HG02623 (cell line): ENCODE measurements around the gene CBFA2T2.
"Not testable (repeated sequence)": the region's sequence is repeated elsewhere in the genome, so short reads cannot be mapped to it uniquely, and the experiment has no call there.

ENCODE experiments used
- ATAC-seq: cut with Tn5 transposase; IDR thresholded peaks from one replicate; pipeline ENCODE4 v1.9.1; 2021; ENCODE audit warnings: moderate library complexity; ENCODE audit not compliant: unreplicated experiment

Gene CBFA2T2

GRCh38 chr20:33689973-33690372 lies 200.1 kb downstream of the CBFA2T2 start:
- ATAC-seq, result no peak

GRCh38 chr20:33693289-33693688 lies 203.4 kb downstream of the CBFA2T2 start:
- no peak for ATAC-seq

- ATAC-seq, result no peak
Observed at GRCh38 chr20:33693741-33694638, 204.1 kb downstream of the CBFA2T2 start.

GRCh38 chr20:33694639-33695012 lies 204.7 kb downstream of the CBFA2T2 start:
- no peak for ATAC-seq

- no peak for ATAC-seq
Observed at GRCh38 chr20:33696448-33696847, 206.6 kb downstream of the CBFA2T2 start.

GRCh38 chr20:33697129-33697528 lies 207.2 kb downstream of the CBFA2T2 start:
- no peak for ATAC-seq

GRCh38 chr20:33698966-33699365 lies 209.1 kb downstream of the CBFA2T2 start:
- ATAC-seq, result not testable (repeated sequence)
